RCC 7860 (cell line): Measurements from ENCODE around the gene RABGGTA.
"Not testable (repeated sequence)": the region's sequence is repeated elsewhere in the genome, so short reads cannot be mapped to it uniquely, and the experiment has no call there.

ENCODE experiments used
- DNase-seq: peaks from one replicate; pipeline ENCODE4 v3.0.0-alpha.2; 2015; ENCODE audit warnings: low spot score
- FAIRE-seq: peaks from 2 replicates; lab custom pipeline; 2012; peaks lifted over from hg19 to GRCh38; lab: Jason Lieb, UNC

The RABGGTA gene

DNA sequence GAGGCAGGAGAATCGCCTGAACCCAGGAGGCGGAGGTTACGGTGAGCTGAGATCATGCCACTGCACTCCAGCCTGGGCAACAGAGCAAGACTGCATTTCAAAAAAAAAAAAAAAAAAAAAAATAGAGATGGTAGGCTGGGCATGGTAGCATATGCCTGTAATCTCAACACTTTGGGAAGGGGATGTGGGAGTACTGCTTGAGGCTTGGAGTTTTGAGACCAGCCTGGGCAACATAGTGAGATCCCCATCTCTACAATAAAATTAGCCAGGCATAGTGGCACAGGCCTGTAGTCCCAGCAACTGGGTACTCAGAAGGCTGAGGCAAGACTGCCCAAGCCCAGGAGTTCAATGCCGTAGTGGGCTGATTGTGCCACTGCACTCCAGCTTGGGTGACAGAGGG is 48.4 kb downstream of the RABGGTA start:
- not testable (repeated sequence) for DNase-seq, FAIRE-seq

DNA sequence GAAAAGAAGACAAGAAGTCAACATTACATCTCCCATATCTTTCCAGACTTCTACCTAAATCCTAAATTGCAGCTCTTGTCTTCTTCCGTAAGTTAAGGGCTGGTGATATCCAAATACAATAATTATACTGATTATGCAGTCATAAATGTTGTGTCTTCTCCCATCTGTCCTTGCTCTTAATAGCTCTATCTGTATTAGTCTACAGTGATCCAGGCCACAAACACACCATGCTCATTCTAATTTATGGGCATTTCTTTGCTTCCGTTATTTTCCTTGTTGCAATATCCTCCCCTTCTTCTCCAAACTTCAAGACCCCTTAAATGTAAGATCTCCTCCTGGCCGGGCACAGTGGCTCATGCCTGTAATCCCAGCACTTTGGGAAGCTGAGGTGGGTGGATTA is 51.9 kb downstream of the RABGGTA start:
- FAIRE-seq (no peak), DNase-seq (no peak)

DNA sequence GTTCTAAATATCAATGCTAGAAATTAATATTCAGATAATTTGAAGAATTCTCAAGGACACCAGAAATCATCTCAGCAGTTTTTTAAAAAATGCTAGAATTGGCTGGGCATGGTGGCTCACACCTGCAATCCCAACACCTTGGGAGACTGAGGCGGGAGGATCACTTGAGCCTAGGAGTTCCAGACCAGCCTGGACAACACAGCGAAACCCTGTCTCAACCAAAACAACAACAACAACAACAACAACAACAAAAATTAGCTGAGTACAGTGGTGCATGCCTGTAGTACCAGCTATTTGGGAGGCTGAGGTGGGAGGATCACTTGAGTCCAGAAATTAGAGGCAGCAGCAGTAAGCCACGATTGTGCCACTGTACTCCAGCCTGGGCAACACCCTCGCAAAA is 52.3 kb downstream of the RABGGTA start:
- FAIRE-seq (no peak), DNase-seq (no peak)

DNA sequence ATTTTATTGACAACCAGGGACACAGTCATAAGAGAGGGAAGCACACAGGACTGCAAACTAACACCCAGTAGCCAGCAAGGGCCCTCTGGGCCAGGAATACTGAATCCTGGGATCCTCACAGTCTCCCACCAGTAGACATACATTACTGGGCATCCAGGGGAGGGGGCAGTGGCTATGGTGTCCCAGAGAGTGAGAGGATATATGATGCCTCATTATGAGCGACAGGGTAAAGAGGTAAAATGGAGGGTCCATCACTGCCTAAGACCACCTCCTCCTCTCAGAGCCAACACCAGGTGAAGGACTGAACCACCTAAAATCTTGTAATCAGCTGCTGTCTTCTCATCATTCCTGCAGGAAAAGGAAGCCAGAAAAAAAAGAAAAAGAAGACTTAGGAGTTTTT is 54.5 kb downstream of the RABGGTA start:
- FAIRE-seq, DNase-seq: not testable (repeated sequence)

DNA sequence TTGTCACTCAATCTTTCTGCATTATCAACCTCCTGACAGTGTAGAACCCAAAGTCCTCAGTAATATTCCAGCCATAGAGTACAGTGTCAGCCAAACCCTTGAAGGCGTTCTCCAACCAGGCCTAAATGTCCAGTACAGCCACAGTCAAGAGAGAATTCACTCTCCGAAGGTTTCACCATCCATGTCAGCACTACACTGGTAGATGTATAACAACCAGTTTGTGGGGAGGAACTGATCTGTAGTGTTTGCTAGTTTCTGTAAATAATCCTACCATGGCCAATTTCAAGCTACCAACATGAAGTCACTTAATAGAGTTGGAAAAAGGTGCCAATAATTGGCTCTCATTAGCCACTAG is 55.1 kb downstream of the RABGGTA start:
- FAIRE-seq (no peak), DNase-seq (no peak)
